MG63 (cell line): ENCODE results near the gene HADHA. TPM values are rescaled to one million over a fixed set of nuclear protein-coding genes. Genes with fewer than 3 reads are reported as not detected.
A peak's percentile ranks its signal among the peaks of the same experiment; 100 is the strongest.
"Not testable (repeated sequence)": the region's sequence is repeated elsewhere in the genome, so short reads cannot be mapped to it uniquely, and the experiment has no call there.

Experiments
- DNase-seq: peaks from one replicate; pipeline ENCODE4 v3.0.0-alpha.2; 2020
- H3K27me3 ChIP-seq: fragments of 250-450 bp; sonication (Bioruptor Pico); 2 replicates; pipeline ENCODE4 v1.5.1; 2020; ENCODE audit warnings: mild to moderate bottlenecking, moderate library complexity
- H3K36me3 ChIP-seq: fragments of 250-450 bp; sonication (Bioruptor Pico); 2 replicates; pipeline ENCODE4 v1.5.1; 2020; ENCODE audit warnings: mild to moderate bottlenecking, moderate library complexity
- H3K4me3 ChIP-seq: fragments of 250-450 bp; sonication (Bioruptor Pico); 2 replicates; pipeline ENCODE4 v1.5.1; 2020; ENCODE audit warnings: mild to moderate bottlenecking, moderate library complexity
- H3K9me3 ChIP-seq: fragments of 250-450 bp; sonication (Bioruptor Pico); 2 replicates; pipeline ENCODE4 v1.5.1; 2020; ENCODE audit warnings: mild to moderate bottlenecking, moderate library complexity
- total RNA-seq: library from RNA; depleted of rRNA; stranded (reverse); fragments of >200 nt; shearing (Covaris generic); gene quantifications from 2 replicates; pipeline ENCODE4 v1.2.3, GENCODE V29; 2014; ENCODE audit warnings: low replicate concordance

HADHA gene
- total RNA-seq, 1 experiment from 2014 or later, result 141 TPM

- Histone ChIP-seq H3K27me3 (no peaks in the 10 kb centered on the region), H3K36me3 (no peaks in the 10 kb centered on the region), H3K4me3 (peak within 1 kb of the TSS; percentile 40), H3K9me3 (no peaks in the 10 kb centered on the region)
- no peak for DNase-seq
Observed at GRCh38 chr2:26172871-26173775, 71.3 kb downstream of the HADHA start, which contains the start of gene GAREM2. TSS of gene GAREM2 (plus strand) at chr2:26173088. CDS start at chr2:26173221, 133 bp downstream.

- DNase-seq, result no peak
- H3K9me3 ChIP-seq, result no peaks in the 10 kb centered on the region
- H3K4me3 ChIP-seq, result no peak overlapping the region
- no peaks in the 10 kb centered on the region for H3K36me3 ChIP-seq
- no peaks in the 10 kb centered on the region for H3K27me3 ChIP-seq
Observed at GRCh38 chr2:26172189-26172870, 72.1 kb downstream of the HADHA start.

- Histone ChIP-seq H3K4me3 (no peak overlapping the region), H3K27me3 (no peaks in the 10 kb centered on the region), H3K9me3 (no peaks in the 10 kb centered on the region), H3K36me3 (no peaks in the 10 kb centered on the region)
- no peak for DNase-seq
Observed at GRCh38 chr2:26170795-26171194, 73.6 kb downstream of the HADHA start.

- no peaks in the 10 kb centered on the region for H3K9me3 ChIP-seq
- H3K4me3 ChIP-seq, result no peak overlapping the region
- no peak for DNase-seq
- no peaks in the 10 kb centered on the region for H3K36me3 ChIP-seq
- no peaks in the 10 kb centered on the region for H3K27me3 ChIP-seq
Observed at GRCh38 chr2:26169681-26170414, 74.6 kb downstream of the HADHA start.

- Histone ChIP-seq H3K9me3 (no peaks in the 10 kb centered on the region), H3K27me3 (no peaks in the 10 kb centered on the region), H3K4me3 (no peak overlapping the region), H3K36me3 (no peaks in the 10 kb centered on the region)
- DNase-seq, result no peak
Observed at GRCh38 chr2:26169226-26169625, 75.2 kb downstream of the HADHA start.

GRCh38 chr2:26168785-26169184 lies 75.6 kb downstream of the HADHA start:
- Histone ChIP-seq H3K4me3 (no peak overlapping the region), H3K9me3 (no peaks in the 10 kb centered on the region), H3K36me3 (no peaks in the 10 kb centered on the region), H3K27me3 (no peaks in the 10 kb centered on the region)
- DNase-seq, result no peak

GRCh38 chr2:26166541-26166940 lies 77.9 kb downstream of the HADHA start:
- not testable (repeated sequence) for H3K9me3 ChIP-seq, H3K27me3 ChIP-seq, H3K4me3 ChIP-seq, H3K36me3 ChIP-seq, DNase-seq

GRCh38 chr2:26165403-26165802 lies 79.0 kb downstream of the HADHA start:
- Histone ChIP-seq H3K36me3 (no peaks in the 10 kb centered on the region), H3K27me3 (no peaks in the 10 kb centered on the region), H3K9me3 (no peaks in the 10 kb centered on the region), H3K4me3 (no peak overlapping the region)
- no peak for DNase-seq

- no peaks in the 10 kb centered on the region for H3K9me3 ChIP-seq
- H3K27me3 ChIP-seq, result no peaks in the 10 kb centered on the region
- DNase-seq, result no peak
- H3K36me3 ChIP-seq, result no peaks in the 10 kb centered on the region
- H3K4me3 ChIP-seq, result no peak overlapping the region
Observed at GRCh38 chr2:26164641-26165211, 79.7 kb downstream of the HADHA start.

- Histone ChIP-seq H3K27me3 (no peaks in the 10 kb centered on the region), H3K4me3 (no peak overlapping the region), H3K36me3 (no peaks in the 10 kb centered on the region), H3K9me3 (no peaks in the 10 kb centered on the region)
- DNase-seq, result no peak
Observed at GRCh38 chr2:26164231-26164630, 80.2 kb downstream of the HADHA start.

GRCh38 chr2:26162963-26163362 lies 81.5 kb downstream of the HADHA start:
- Histone ChIP-seq H3K27me3 (no peaks in the 10 kb centered on the region), H3K4me3 (no peak overlapping the region), H3K36me3 (no peaks in the 10 kb centered on the region), H3K9me3 (no peaks in the 10 kb centered on the region)
- DNase-seq, result no peak

- no peak for DNase-seq
- no peaks in the 10 kb centered on the region for H3K9me3 ChIP-seq
- no peaks in the 10 kb centered on the region for H3K36me3 ChIP-seq
- H3K4me3 ChIP-seq, result no peak overlapping the region
- H3K27me3 ChIP-seq, result no peaks in the 10 kb centered on the region
Observed at GRCh38 chr2:26161926-26162325, 82.5 kb downstream of the HADHA start.

GRCh38 chr2:26157580-26157979 lies 86.9 kb downstream of the HADHA start:
- no peaks in the 10 kb centered on the region for H3K36me3 ChIP-seq
- DNase-seq, result no peak
- no peaks in the 10 kb centered on the region for H3K27me3 ChIP-seq
- H3K4me3 ChIP-seq, result no peak overlapping the region
- no peaks in the 10 kb centered on the region; the same call in 1 of the 2 replicates for H3K9me3 ChIP-seq

GRCh38 chr2:26150243-26150642 lies 94.2 kb downstream of the HADHA start:
- H3K9me3 ChIP-seq, result no peaks in the 10 kb centered on the region; the same call in 1 of the 2 replicates
- no peak overlapping the region for H3K4me3 ChIP-seq
- no peaks in the 10 kb centered on the region for H3K36me3 ChIP-seq
- no peaks in the 10 kb centered on the region for H3K27me3 ChIP-seq
- DNase-seq, result no peak

GRCh38 chr2:26148501-26148900 lies 95.9 kb downstream of the HADHA start:
- H3K4me3 ChIP-seq, result no peak overlapping the region
- no peak for DNase-seq
- no peaks in the 10 kb centered on the region; the same call in 1 of the 2 replicates for H3K9me3 ChIP-seq
- H3K36me3 ChIP-seq, result no peaks in the 10 kb centered on the region
- no peaks in the 10 kb centered on the region for H3K27me3 ChIP-seq

- DNase-seq, result peak; percentile 34
- Histone ChIP-seq H3K9me3 (no peaks in the 10 kb centered on the region), H3K36me3 (no peaks in the 10 kb centered on the region), H3K27me3 (no peaks in the 10 kb centered on the region), H3K4me3 (no peak overlapping the region)
Observed at GRCh38 chr2:26144953-26145680, 99.3 kb downstream of the HADHA start.
